ENCODE results near the gene TSC22D1.

TSC22D1 gene

DNA sequence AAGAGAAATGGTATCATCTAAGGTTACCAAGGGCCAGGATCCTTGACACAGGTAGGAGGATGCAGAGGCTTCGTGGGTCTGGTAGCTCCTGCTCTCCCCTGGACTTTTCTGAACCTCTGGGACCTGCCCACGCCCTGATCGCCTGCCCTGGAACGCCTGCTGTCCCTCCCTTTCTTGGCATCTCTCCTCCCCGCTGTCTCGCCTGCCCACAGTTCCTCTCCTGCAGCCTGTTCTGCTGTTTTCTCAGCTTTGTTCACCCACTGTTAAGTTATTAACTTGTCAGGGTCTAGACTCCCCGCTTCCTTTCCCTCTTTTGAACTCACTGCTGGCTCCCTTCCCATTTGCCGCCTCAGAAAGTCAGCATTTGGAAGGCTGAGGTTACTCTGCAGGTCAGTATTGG is 182.7 kb downstream of the TSC22D1 start:
- FAIRE-seq (no peak), DNase-seq (ENCODE audit: insufficient read length, low spot score) (no peak)

DNA sequence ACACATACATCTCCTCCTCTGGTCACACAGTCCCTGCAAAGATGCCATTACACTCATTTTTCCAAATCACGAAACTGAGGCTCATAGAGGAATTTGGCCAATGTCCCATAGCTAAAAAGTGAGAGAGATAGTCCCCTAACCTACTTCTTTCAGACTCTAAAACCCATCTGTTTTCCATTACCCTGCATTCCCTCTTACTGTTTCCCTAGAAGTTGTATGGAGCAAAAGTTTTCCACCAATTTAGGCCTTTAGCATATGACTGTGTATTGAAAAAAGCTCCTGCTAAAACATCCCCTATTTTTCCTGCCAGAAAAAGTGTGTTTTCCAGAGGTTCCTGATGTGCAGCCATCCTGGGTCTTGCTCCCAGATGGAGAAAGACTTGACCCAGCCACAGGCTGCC is 186.3 kb downstream of the TSC22D1 start:
- FAIRE-seq = no peak

DNA sequence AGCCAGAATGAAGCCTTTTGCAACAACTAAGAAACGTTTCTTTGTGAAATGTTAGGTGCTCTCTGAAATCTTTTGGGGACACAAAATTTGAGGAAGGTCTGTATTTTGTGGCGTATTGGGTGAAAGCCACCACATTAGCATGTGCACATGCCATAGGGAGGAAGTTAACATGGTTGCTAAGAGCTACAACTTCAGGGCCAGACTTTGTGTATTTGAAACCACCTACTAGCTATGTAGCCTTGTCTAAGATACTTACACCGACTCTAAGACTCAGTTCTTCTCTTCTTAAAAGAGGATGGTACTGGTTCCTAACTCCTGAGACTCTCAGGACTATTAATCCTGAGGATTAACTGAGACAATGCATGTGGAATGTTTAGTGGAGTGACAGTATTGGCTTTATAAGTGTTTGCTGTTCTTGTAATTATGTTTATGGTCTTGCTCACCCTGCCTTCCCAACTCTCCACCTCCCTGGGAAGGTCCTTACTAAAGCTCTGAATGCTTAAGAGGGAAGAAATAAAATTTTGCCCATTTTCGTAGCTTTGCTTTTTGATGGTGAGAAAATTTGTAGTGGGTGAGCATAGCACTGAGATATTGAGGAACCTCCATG is 187.0 kb downstream of the TSC22D1 start:
- FAIRE-seq (no peak), DNase-seq (ENCODE audit: insufficient read length, low spot score) (no peak)

More for the DNA sequence above, 186.3 kb downstream of the TSC22D1 start:
- no peak for DNase-seq (ENCODE audit: insufficient read length, low spot score)

DNA sequence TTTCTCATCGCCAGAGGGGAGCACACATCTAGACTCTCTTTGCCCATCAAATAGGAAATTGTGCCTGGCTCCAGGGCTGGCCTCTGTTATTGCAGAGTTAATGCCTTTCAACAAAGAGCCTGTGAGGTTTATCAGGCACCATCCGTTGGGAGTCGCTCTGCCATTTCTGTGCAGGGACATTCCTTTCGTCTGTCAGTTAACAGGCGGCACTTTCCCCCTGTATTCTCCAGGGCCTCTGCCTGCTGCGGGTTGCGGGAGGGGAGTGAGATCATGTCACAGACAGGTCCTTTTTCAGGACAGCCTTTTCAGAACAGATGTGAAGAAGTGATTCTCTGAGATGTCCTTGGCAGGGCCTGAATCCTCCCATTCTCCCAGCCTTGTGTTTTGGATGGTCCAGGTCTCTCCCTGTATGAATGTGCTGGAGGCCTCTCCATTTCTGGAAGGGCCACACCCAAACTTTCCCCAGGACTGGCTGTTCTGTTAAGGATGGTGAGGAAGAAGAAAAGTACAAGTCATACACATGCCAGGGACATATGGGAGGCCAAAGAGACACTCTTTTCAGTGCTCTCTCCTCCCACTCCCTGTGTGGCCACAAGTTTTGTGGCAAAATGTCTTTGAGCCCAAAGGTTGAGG is 187.6 kb downstream of the TSC22D1 start:
- DNase-seq (ENCODE audit: insufficient read length, low spot score) = no peak
- FAIRE-seq = no peak

DNA sequence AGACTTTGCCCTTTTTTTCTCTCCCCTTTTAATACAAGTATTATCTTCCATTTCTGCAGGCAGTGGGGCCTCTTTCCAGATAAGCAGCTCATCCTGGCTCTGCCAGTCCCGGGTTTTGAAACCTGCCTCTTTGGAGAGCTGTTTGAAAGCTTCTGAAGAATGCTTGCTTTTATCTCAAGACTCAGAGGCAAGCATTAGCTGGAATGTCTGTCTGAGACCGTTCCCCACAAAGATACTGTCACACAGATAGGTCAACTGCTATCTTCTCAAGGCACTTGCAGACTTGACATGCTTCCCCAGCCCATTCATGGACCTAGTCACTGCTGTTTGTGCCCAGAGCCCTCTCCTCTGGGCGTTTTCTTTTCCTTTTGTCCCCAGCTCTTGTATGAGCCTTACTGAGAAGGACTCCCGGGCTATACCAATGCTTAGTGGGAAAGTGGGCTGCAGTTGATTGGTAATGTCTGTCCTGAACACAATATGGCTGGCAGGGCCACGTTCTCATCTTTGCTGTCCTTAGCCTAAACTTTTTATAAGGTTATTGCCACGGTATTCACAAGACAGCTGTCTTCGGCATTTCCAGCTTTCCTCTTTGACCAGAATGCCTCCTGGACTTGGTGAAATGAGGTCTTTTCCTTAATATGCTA is 189.1 kb downstream of the TSC22D1 start:
- no peak for DNase-seq (ENCODE audit: insufficient read length, low spot score)
- FAIRE-seq = no peak

DNA sequence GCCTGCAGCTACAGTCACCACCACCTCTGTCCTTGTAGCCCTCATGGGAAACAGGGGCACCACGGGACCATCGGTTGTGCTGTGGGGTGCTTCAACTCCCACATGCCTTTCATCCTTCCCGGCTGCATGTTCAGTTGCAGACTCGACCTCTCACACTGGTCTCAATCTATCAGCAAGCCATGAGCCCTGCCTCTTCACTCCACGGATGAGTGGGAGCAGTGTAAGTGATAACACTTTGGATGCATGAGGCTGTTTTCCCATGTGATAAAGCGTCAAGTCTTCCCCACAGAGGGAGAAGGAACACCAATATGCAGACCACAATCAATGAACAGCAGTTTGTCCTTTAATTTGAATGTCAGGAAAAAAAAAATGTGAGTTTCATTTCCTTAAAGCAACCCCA is 190.3 kb downstream of the TSC22D1 start:
- DNase-seq (ENCODE audit: insufficient read length, low spot score) (no peak), FAIRE-seq (no peak)

DNA sequence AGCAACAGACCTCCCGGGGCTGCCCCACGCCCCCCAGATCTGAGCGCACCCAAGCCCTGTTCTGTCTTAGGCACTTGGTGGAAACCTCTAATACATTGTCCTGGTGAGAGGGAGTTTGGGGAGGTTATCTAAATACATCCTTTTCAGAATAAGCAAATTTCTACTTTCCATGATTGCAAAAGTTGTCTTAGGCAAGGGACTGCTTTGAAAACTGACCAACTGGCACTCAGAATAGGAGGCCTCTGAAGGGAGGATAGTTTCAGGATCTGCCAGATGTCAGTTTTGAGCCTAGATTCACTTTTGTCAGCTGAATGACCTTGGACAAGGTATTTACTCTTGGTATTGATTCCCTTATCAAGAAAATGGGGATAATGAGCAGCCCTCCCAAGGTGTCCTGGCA is 190.7 kb downstream of the TSC22D1 start:
- no peak for DNase-seq (ENCODE audit: insufficient read length, low spot score)
- FAIRE-seq = no peak

DNA sequence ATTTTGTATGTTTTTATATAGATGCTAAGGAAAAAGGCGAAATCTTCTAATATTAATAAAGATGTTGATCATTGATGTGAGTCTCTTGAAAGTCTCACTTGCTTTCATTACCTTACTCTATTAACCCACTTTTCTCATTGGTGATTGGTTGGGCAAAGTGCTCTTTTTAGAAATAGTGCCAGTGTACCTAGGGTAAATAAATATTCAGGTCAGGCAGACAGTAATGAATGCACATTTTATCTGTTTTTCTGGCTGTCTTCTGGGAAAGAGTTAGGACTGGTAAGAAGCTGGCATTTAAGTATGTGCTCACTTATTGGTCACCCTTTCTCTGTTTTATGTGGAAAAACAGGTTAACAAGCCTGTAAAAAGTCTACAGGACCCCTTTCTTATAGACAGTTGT is 191.4 kb downstream of the TSC22D1 start:
- FAIRE-seq = no peak

DNA sequence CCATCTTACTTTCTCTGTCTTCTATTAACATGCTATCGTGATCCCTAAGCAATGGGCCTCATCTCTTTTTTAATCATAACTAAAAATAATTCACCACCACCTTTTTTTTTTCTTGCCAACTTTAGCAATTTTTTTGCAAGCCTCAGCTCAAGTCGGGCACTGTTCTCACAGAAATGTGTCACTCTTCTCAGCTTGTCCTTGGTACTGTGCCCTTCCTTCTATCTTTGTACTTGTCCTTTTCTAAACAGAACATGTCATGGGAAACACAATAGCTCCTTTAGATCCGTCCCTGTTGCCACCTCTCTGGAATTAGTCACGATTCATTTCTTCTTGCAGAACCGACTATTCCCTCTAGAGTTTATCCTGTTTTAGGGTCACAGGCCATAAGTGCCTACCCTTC is 192.2 kb downstream of the TSC22D1 start:
- no peak for FAIRE-seq

More for the DNA sequence above, 191.4 kb downstream of the TSC22D1 start:
- DNase-seq (ENCODE audit: insufficient read length, low spot score) = no peak

DNA sequence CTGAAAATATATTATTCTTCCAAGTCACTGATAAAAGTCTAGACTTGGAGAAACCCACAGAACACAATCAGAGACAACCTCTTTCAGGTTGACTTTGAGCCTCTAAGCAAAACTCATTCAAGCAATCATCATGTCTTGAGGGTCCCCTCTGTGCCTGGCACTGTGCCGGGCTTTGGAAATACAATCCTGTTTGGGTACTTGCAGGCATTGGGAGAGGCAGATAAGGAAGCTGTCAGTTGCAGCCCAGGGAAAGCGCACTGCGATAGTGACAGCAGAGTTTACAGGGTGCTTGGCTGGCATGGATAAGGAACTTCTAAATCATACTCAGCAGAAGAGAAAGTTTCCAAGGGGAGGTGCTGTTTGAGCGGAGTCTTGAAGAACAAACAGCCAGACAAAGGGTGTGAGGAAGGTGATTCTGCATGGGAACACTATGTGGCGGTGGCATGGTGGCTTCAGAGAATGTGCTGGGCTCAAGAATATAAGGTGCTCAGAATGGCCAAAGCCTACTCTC is 193.4 kb downstream of the TSC22D1 start:
- DNase-seq (ENCODE audit: insufficient read length, low spot score) (no peak), FAIRE-seq (no peak)

More for the DNA sequence above, 192.2 kb downstream of the TSC22D1 start:
- no peak for DNase-seq (ENCODE audit: insufficient read length, low spot score)

All from HTR-8/SVneo (cell line).